Neuronal stem cell (in vitro differentiated cells): ENCODE data around the gene AP5Z1.
A peak's percentile ranks its signal among the peaks of the same experiment; 100 is the strongest.
"Not testable (repeated sequence)": the region's sequence is repeated elsewhere in the genome, so short reads cannot be mapped to it uniquely, and the experiment has no call there.

Experiments
- DNase-seq: peaks from one replicate; pipeline ENCODE4 v3.0.0-alpha.2; 2013; ENCODE audit warnings: low spot score
- H2AFZ ChIP-seq: one replicate; pipeline ENCODE4 v1.6.1; 2013; ENCODE audit warnings: mild to moderate bottlenecking, low read length, inconsistent platforms
- H2AK5ac ChIP-seq: 2 replicates; pipeline ENCODE4 v1.6.1; 2013; ENCODE audit warnings: low read depth, mild to moderate bottlenecking, inconsistent platforms, low read length, moderate library complexity, mixed read lengths
- H2BK120ac ChIP-seq: 2 replicates; pipeline ENCODE4 v1.6.1; 2013; ENCODE audit warnings: low read depth, mild to moderate bottlenecking, inconsistent platforms, low read length, moderate library complexity, mixed read lengths
- H2BK12ac ChIP-seq: one replicate; pipeline ENCODE4 v1.6.1; 2013; ENCODE audit warnings: low read length, inconsistent platforms
- H2BK15ac ChIP-seq: 2 replicates; pipeline ENCODE4 v1.6.1; 2013; ENCODE audit warnings: mild to moderate bottlenecking, low read length, inconsistent platforms, mixed read lengths
- H2BK5ac ChIP-seq: one replicate; pipeline ENCODE4 v1.6.1; 2013; ENCODE audit warnings: inconsistent platforms, mild to moderate bottlenecking, low read length, moderate library complexity
- H3K14ac ChIP-seq: one replicate; pipeline ENCODE4 v1.6.1; 2013; ENCODE audit warnings: low read length, inconsistent platforms
- H3K18ac ChIP-seq: 2 replicates; pipeline ENCODE4 v1.6.1; 2013; ENCODE audit warnings: low read length, inconsistent platforms
- H3K23ac ChIP-seq: 2 replicates; pipeline ENCODE4 v1.6.1; 2013; ENCODE audit warnings: low read depth, mild to moderate bottlenecking, mixed read lengths, low read length, inconsistent platforms; ENCODE audit not compliant: poor library complexity
- H3K27ac ChIP-seq: replicated peaks from 3 replicates; pipeline ENCODE4 v1.5.1; 2013; ENCODE audit warnings: low read length, inconsistent platforms
- H3K27me3 ChIP-seq, 3 experiments: 2 replicates each; pipeline ENCODE4 v1.6.1; 2013; ENCODE audit warnings: low read length in 3 of 3, mild to moderate bottlenecking in 2 of 3, inconsistent platforms in 1 of 3, low read depth in 1 of 3, mixed read lengths in 1 of 3, moderate library complexity in 1 of 3; ENCODE audit not compliant: control insufficient read depth in 3 of 3, insufficient read depth in 3 of 3
- H3K36me3 ChIP-seq, 2 donors: replicated peaks in 1 of 2; 2 replicates each; pipeline ENCODE4 v1.6.1; 2013; ENCODE audit warnings: low read length in 2 of 2; ENCODE audit not compliant: control insufficient read depth in 2 of 2, insufficient read depth in 2 of 2
- H3K4ac ChIP-seq: 2 replicates; pipeline ENCODE4 v1.6.1; 2013; ENCODE audit warnings: inconsistent platforms, mild to moderate bottlenecking, low read length, moderate library complexity
- H3K4me1 ChIP-seq, 2 donors: 1 replicate in 1 of 2; 2 replicates in 1 of 2; pipeline ENCODE4 v1.6.1; 2013; ENCODE audit warnings: low read length in 2 of 2, low read depth in 1 of 2; ENCODE audit not compliant: control insufficient read depth in 2 of 2, insufficient read depth in 1 of 2
- H3K4me2 ChIP-seq: one replicate; pipeline ENCODE4 v1.6.1; 2013; ENCODE audit warnings: mild to moderate bottlenecking, low read length, inconsistent platforms; ENCODE audit not compliant: insufficient read depth, poor library complexity, severe bottlenecking
- H3K4me3 ChIP-seq, 2 donors: 2 replicates each; pipeline ENCODE4 v1.5.1; 2013; ENCODE audit warnings: low read length in 2 of 2, mild to moderate bottlenecking in 2 of 2, inconsistent platforms in 1 of 2, moderate library complexity in 1 of 2
- H3K79me1 ChIP-seq: one replicate; pipeline ENCODE4 v1.6.1; 2013; ENCODE audit warnings: low read depth, mild to moderate bottlenecking, inconsistent platforms, low read length, moderate library complexity
- H3K9ac ChIP-seq: one replicate; pipeline ENCODE4 v1.6.1; 2013; ENCODE audit warnings: mild to moderate bottlenecking, low read depth, low read length, inconsistent platforms; ENCODE audit not compliant: poor library complexity
- H3K9me3 ChIP-seq, 2 donors: replicated peaks in 1 of 2; 2 replicates each; pipeline versions ENCODE3 to v1.6.1; 2013; ENCODE audit warnings: low read length in 2 of 2, mild to moderate bottlenecking in 2 of 2, inconsistent platforms in 1 of 2, low read depth in 1 of 2, mixed read lengths in 1 of 2, moderate library complexity in 1 of 2; ENCODE audit not compliant: control insufficient read depth in 2 of 2, insufficient read depth in 1 of 2
- H4K8ac ChIP-seq: one replicate; pipeline ENCODE4 v1.6.1; 2013; ENCODE audit warnings: low read depth, mild to moderate bottlenecking, inconsistent platforms, low read length, moderate library complexity
- H4K91ac ChIP-seq: one replicate; pipeline ENCODE4 v1.6.1; 2013; ENCODE audit warnings: low read length, low read depth, mild to moderate bottlenecking, inconsistent platforms; ENCODE audit not compliant: poor library complexity
- WGBS, 2 donors: extraction: QIAGEN DNeasy Blood & Tissue Kit; methylation state at CpG; one replicate each; pipeline ENCODE4 v1.1.7; 2013; ENCODE audit warnings: missing lambda C conversion rate in 2 of 2, mixed read lengths in 1 of 2; ENCODE audit not compliant: insufficient read length in 2 of 2, insufficient replicate concordance in 1 of 2; ENCODE audit errors: extremely low coverage in 2 of 2; 5-methylcytosine and 5-hydroxymethylcytosine counted together

The AP5Z1 gene

GRCh38 chr7:4800487-4800886 is 25.1 kb downstream of the AP5Z1 start:
- H2AFZ ChIP-seq: no peak overlapping the region
- no CpG with 5 or more reads among the region's 10 CpGs for WGBS, 2 donors
- no peak overlapping the region for H3K27ac ChIP-seq

GRCh38 chr7:4800926-4801838 is 25.8 kb downstream of the AP5Z1 start:
- peak overlapping the region; percentile 66 for H2BK5ac ChIP-seq
- no peak overlapping the region for H2BK120ac ChIP-seq
- peak overlapping the region; percentile 60 for H3K9ac ChIP-seq
- peak overlapping the region; percentile 89 for H3K23ac ChIP-seq
- H4K8ac ChIP-seq: peak overlapping the region; percentile 76
- H3K9me3 ChIP-seq: no peaks in the 10 kb centered on the region
- peak overlapping the region in 1 of 2 donors; percentile 34 for H3K4me3 ChIP-seq
- no peak overlapping the region for H4K91ac ChIP-seq
- peaks cover 0 to 4% of the 10 kb centered on the region in 2 donors for H3K4me1 ChIP-seq
- H3K18ac ChIP-seq: no peak overlapping the region
- H3K36me3 ChIP-seq: peaks cover 0 to 3% of the 10 kb centered on the region in 2 donors
- no peak overlapping the region for H3K27ac ChIP-seq
- no peak for DNase-seq
- H3K4ac ChIP-seq: no peak overlapping the region
- no peak overlapping the region for H3K4me2 ChIP-seq
- WGBS, 2 donors: no CpG with 5 or more reads among the region's 27 CpGs
- H2AK5ac ChIP-seq: no peak overlapping the region
- peak overlapping the region; percentile 63 for H3K14ac ChIP-seq
- H3K79me1 ChIP-seq: no peaks in the 10 kb centered on the region
- H2BK12ac ChIP-seq: peak overlapping the region; percentile 10
- no peak overlapping the region for H2BK15ac ChIP-seq
- no peak overlapping the region for H2AFZ ChIP-seq
- no peaks in the 10 kb centered on the region for H3K27me3 ChIP-seq

More at GRCh38 chr7:4800487-4800886, 25.1 kb downstream of the AP5Z1 start:
- peak overlapping the region; percentile 89 for H3K23ac ChIP-seq
- no peaks in the 10 kb centered on the region for H3K79me1 ChIP-seq
- H3K4me3 ChIP-seq: no peak overlapping the region
- H2AK5ac ChIP-seq: no peak overlapping the region
- H2BK120ac ChIP-seq: no peak overlapping the region
- H2BK5ac ChIP-seq: no peak overlapping the region
- H3K14ac ChIP-seq: peak overlapping the region; percentile 63
- no peak overlapping the region for H3K9ac ChIP-seq
- H2BK15ac ChIP-seq: no peak overlapping the region
- peaks cover 0 to 4% of the 10 kb centered on the region in 2 donors for H3K4me1 ChIP-seq
- no peaks in the 10 kb centered on the region for H3K9me3 ChIP-seq
- peak overlapping the region; percentile 65 for H4K8ac ChIP-seq
- H3K18ac ChIP-seq: no peak overlapping the region
- no peak overlapping the region for H4K91ac ChIP-seq
- no peak overlapping the region for H3K4ac ChIP-seq
- no peaks in the 10 kb centered on the region for H3K27me3 ChIP-seq
- H2BK12ac ChIP-seq: no peak overlapping the region
- H3K36me3 ChIP-seq: peaks cover 0 to 3% of the 10 kb centered on the region in 2 donors
- no peak for DNase-seq
- no peak overlapping the region for H3K4me2 ChIP-seq

- Histone ChIP-seq H3K79me1 (no peaks in the 10 kb centered on the region), H2AK5ac (no peak overlapping the region), H3K4me3 (no peak overlapping the region), H3K9ac (no peak overlapping the region), H2BK120ac (no peak overlapping the region), H3K4me1 (peaks cover 0 to 5% of the 10 kb centered on the region in 2 donors), H2BK5ac (peak overlapping the region; percentile 66), H3K36me3 (peaks cover 0 to 3% of the 10 kb centered on the region in 2 donors), H4K8ac (no peak overlapping the region), H3K23ac (no peak overlapping the region), H2BK12ac (no peak overlapping the region), H2BK15ac (no peak overlapping the region), H3K27ac (no peak overlapping the region), H3K18ac (peak overlapping the region; percentile 64), H3K9me3 (no peaks in the 10 kb centered on the region), H3K4ac (no peak overlapping the region), H3K4me2 (no peak overlapping the region), H4K91ac (no peak overlapping the region), H3K14ac (peak overlapping the region; percentile 21), H3K27me3 (no peaks in the 10 kb centered on the region), H2AFZ (no peak overlapping the region)
- no peak for DNase-seq
- whole genome bisulfite sequencing, 2 donors: no CpG with 5 or more reads among the region's 18 CpGs
Observed at GRCh38 chr7:4801839-4802231, 26.4 kb downstream of the AP5Z1 start.

- not testable (repeated sequence) for H3K27ac ChIP-seq, H2BK15ac ChIP-seq, DNase-seq, H3K9me3 ChIP-seq, H3K23ac ChIP-seq, H3K4me3 ChIP-seq, H3K79me1 ChIP-seq, H3K14ac ChIP-seq, H2BK120ac ChIP-seq, H2AFZ ChIP-seq, H3K9ac ChIP-seq, H3K4me1 ChIP-seq, H3K36me3 ChIP-seq, H2BK12ac ChIP-seq, H4K8ac ChIP-seq, H4K91ac ChIP-seq, H2AK5ac ChIP-seq, H3K18ac ChIP-seq, H2BK5ac ChIP-seq, H3K4me2 ChIP-seq, H3K27me3 ChIP-seq, H3K4ac ChIP-seq
- no CpG with 5 or more reads among the region's 23 CpGs for WGBS, 2 donors
Observed at GRCh38 chr7:4802577-4802976, 27.2 kb downstream of the AP5Z1 start.
